Measurements from ENCODE around the gene LRRK2.
"Not testable (repeated sequence)": the region's sequence is repeated elsewhere in the genome, so short reads cannot be mapped to it uniquely, and the experiment has no call there.

Gene LRRK2

GRCh38 chr12:40248034-40248433 is 23.2 kb downstream of the LRRK2 start:
- Histone ChIP-seq H2BK12ac (ENCODE audit: low read length) (no peak overlapping the region), H3K18ac (ENCODE audit: low read length) (no peak overlapping the region), H3K27ac (ENCODE audit: low read depth, low read length) (no peak overlapping the region), H3K27me3 (ENCODE audit: insufficient read depth, low read length) (no peaks in the 10 kb centered on the region), H4K12ac (ENCODE audit: low read depth, low read length) (no peak overlapping the region), H3K79me2 (ENCODE audit: control insufficient read depth, insufficient read depth, low read length, poor library complexity) (no peaks in the 10 kb centered on the region), H3K4me1 (ENCODE audit: control insufficient read depth in 1 of 2, insufficient read depth in 2 of 2, low read length in 2 of 2) (no peaks in the 10 kb centered on the region), H2AFZ (ENCODE audit: insufficient read depth, low read length, poor library complexity) (no peak overlapping the region), H4K91ac (ENCODE audit: low read depth, low read length) (no peak overlapping the region), H3K4me3 (ENCODE audit: low read depth, low read length) (no peak overlapping the region), H4K8ac (ENCODE audit: low read depth, low read length) (no peak overlapping the region), H3K4me2 (ENCODE audit: low read length) (no peak overlapping the region), H3K14ac (ENCODE audit: low read length) (no peak overlapping the region), H2BK120ac (ENCODE audit: insufficient read depth, low read length, poor library complexity) (no peak overlapping the region), H3K9ac (ENCODE audit: low read length) (no peak overlapping the region), H3K4ac (ENCODE audit: low read depth, low read length) (no peak overlapping the region), H2BK5ac (ENCODE audit: low read depth, low read length, poor library complexity) (no peak overlapping the region), H3K79me1 (ENCODE audit: low read length) (no peaks in the 10 kb centered on the region), H3K9me3 (ENCODE audit: insufficient read depth, low read depth, low read length) (no peaks in the 10 kb centered on the region), H3K36me3 (ENCODE audit: control insufficient read depth in 1 of 2, insufficient read depth in 2 of 2, low read length in 2 of 2) (no peaks in the 10 kb centered on the region), H2AK5ac (ENCODE audit: low read length) (no peak overlapping the region), H3K23ac (ENCODE audit: low read length) (no peak overlapping the region)
- no peak for DNase-seq
- no CpG with 5 or more reads among the region's 1 CpG for WGBS (ENCODE audit: extremely low coverage, insufficient coverage, insufficient read length)

DNA sequence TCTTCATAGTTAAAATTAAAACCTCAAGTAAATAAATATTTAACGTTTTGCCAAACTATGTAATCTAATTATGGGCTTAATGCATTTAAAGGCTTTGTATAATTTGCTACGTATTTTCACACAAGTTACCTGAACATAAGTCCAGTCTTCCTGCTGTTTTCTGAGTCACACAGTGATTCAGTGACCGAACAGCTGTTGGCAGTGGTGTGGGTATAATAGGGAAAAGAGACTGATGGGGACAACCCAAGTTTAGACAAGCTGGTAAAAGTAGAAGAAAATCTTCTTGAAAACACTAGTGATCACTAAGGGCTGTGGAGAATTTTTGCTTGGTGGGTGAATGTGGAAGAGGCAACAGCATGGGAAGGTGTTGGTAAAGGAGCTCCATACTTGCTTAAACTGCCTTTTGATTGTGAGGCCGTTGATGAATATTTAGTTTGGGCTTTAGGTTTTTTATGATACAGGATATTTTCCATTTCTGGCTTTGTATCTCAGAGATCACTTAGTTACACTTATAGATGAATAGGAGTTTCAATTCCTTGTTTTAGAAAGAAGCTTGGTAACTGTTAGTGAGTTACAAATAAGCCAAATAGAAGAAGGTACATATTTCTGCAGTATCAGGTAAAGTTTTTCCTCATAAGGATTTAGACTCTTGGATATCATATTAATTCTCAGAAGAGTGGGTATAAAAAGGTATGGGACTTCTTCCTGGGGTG is 23.9 kb downstream of the LRRK2 start:
- H3K27me3 ChIP-seq (ENCODE audit: insufficient read depth, low read length) = no peaks in the 10 kb centered on the region
- WGBS (ENCODE audit: extremely low coverage, insufficient coverage, insufficient read length) = no CpG with 5 or more reads among the region's 4 CpGs
- no peaks in the 10 kb centered on the region for H3K4me1 ChIP-seq (ENCODE audit: control insufficient read depth in 1 of 2, insufficient read depth in 2 of 2, low read length in 2 of 2)
- no peak overlapping the region for H3K18ac ChIP-seq (ENCODE audit: low read length)
- no peak overlapping the region for H2BK12ac ChIP-seq (ENCODE audit: low read length)
- no peak overlapping the region for H3K4ac ChIP-seq (ENCODE audit: low read depth, low read length)
- H2BK120ac ChIP-seq (ENCODE audit: insufficient read depth, low read length, poor library complexity) = no peak overlapping the region
- H3K23ac ChIP-seq (ENCODE audit: low read length) = no peak overlapping the region
- no peaks in the 10 kb centered on the region for H3K79me1 ChIP-seq (ENCODE audit: low read length)
- H3K36me3 ChIP-seq (ENCODE audit: control insufficient read depth in 1 of 2, insufficient read depth in 2 of 2, low read length in 2 of 2) = no peaks in the 10 kb centered on the region
- DNase-seq = no peak
- no peak overlapping the region for H3K9ac ChIP-seq (ENCODE audit: low read length)
- no peak overlapping the region for H4K91ac ChIP-seq (ENCODE audit: low read depth, low read length)
- no peak overlapping the region for H3K4me3 ChIP-seq (ENCODE audit: low read depth, low read length)
- no peak overlapping the region for H3K27ac ChIP-seq (ENCODE audit: low read depth, low read length)
- no peak overlapping the region for H3K14ac ChIP-seq (ENCODE audit: low read length)
- H2BK5ac ChIP-seq (ENCODE audit: low read depth, low read length, poor library complexity) = no peak overlapping the region
- no peak overlapping the region for H2AK5ac ChIP-seq (ENCODE audit: low read length)
- H3K4me2 ChIP-seq (ENCODE audit: low read length) = no peak overlapping the region
- H3K79me2 ChIP-seq (ENCODE audit: control insufficient read depth, insufficient read depth, low read length, poor library complexity) = no peaks in the 10 kb centered on the region
- no peak overlapping the region for H4K12ac ChIP-seq (ENCODE audit: low read depth, low read length)
- no peak overlapping the region for H4K8ac ChIP-seq (ENCODE audit: low read depth, low read length)
- no peak overlapping the region for H2AFZ ChIP-seq (ENCODE audit: insufficient read depth, low read length, poor library complexity)
- H3K9me3 ChIP-seq (ENCODE audit: insufficient read depth, low read depth, low read length) = no peaks in the 10 kb centered on the region

DNA sequence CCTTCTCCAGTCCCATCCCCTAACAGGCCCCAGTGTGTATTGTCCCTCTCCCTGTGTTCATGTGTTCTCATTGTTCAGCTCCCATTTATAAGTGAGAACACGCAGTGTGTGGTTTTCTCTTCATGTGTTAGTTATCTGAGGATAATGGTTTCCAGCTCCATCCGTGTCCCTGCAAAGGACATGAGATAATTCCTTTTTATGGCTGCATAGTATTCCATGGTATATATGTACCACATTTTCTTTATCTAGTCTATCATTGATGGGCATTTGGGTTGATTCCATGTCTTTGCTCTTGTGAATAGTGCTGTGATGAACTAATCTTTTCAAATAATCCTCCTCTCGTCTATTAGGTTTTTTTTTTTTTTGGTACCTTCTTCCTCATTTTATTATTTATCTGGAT is 25.9 kb downstream of the LRRK2 start:
- H2AK5ac ChIP-seq (ENCODE audit: low read length); H3K79me2 ChIP-seq (ENCODE audit: control insufficient read depth, insufficient read depth, low read length, poor library complexity); H3K14ac ChIP-seq (ENCODE audit: low read length); H2BK120ac ChIP-seq (ENCODE audit: insufficient read depth, low read length, poor library complexity); H3K79me1 ChIP-seq (ENCODE audit: low read length); H3K4ac ChIP-seq (ENCODE audit: low read depth, low read length); H4K91ac ChIP-seq (ENCODE audit: low read depth, low read length); H2AFZ ChIP-seq (ENCODE audit: insufficient read depth, low read length, poor library complexity); H3K4me3 ChIP-seq (ENCODE audit: low read depth, low read length); H4K12ac ChIP-seq (ENCODE audit: low read depth, low read length); H3K4me2 ChIP-seq (ENCODE audit: low read length); H3K27ac ChIP-seq (ENCODE audit: low read depth, low read length); H3K4me1 ChIP-seq (ENCODE audit: control insufficient read depth in 1 of 2, insufficient read depth in 2 of 2, low read length in 2 of 2); H3K9ac ChIP-seq (ENCODE audit: low read length); H2BK12ac ChIP-seq (ENCODE audit: low read length); H3K18ac ChIP-seq (ENCODE audit: low read length); H3K27me3 ChIP-seq (ENCODE audit: insufficient read depth, low read length); DNase-seq; H3K36me3 ChIP-seq (ENCODE audit: control insufficient read depth in 1 of 2, insufficient read depth in 2 of 2, low read length in 2 of 2); H3K9me3 ChIP-seq (ENCODE audit: insufficient read depth, low read depth, low read length); H3K23ac ChIP-seq (ENCODE audit: low read length); H2BK5ac ChIP-seq (ENCODE audit: low read depth, low read length, poor library complexity); H4K8ac ChIP-seq (ENCODE audit: low read depth, low read length): not testable (repeated sequence)
- no CpG with 5 or more reads among the region's 3 CpGs for WGBS (ENCODE audit: extremely low coverage, insufficient coverage, insufficient read length)

DNA sequence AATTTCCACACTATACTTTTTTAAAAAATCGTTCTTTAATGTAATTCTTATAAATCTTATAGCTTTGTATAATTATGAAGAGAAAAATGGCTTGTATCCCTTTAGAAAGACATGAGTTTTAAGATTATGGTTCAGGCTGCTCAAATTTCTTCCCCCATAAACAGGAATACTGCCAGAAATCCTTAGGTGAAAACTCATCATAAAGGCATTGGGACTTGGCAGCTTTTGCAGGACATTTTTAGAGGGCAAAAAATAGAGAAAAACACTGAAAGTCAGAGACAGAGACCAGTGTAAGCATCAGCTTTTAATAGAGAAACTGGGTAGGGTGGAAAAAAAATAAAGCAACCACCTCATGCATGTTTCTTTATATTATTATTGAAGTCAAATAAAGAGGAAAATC is 29.1 kb downstream of the LRRK2 start:
- Histone ChIP-seq H3K27me3 (ENCODE audit: insufficient read depth, low read length) (no peaks in the 10 kb centered on the region), H3K4me3 (ENCODE audit: low read depth, low read length) (no peak overlapping the region), H2BK5ac (ENCODE audit: low read depth, low read length, poor library complexity) (no peak overlapping the region), H4K12ac (ENCODE audit: low read depth, low read length) (no peak overlapping the region), H2BK120ac (ENCODE audit: insufficient read depth, low read length, poor library complexity) (no peak overlapping the region), H4K91ac (ENCODE audit: low read depth, low read length) (no peak overlapping the region), H3K9me3 (ENCODE audit: insufficient read depth, low read depth, low read length) (no peaks in the 10 kb centered on the region), H3K4ac (ENCODE audit: low read depth, low read length) (no peak overlapping the region), H4K8ac (ENCODE audit: low read depth, low read length) (no peak overlapping the region), H3K23ac (ENCODE audit: low read length) (no peak overlapping the region), H3K27ac (ENCODE audit: low read depth, low read length) (no peak overlapping the region), H3K79me2 (ENCODE audit: control insufficient read depth, insufficient read depth, low read length, poor library complexity) (no peaks in the 10 kb centered on the region), H3K79me1 (ENCODE audit: low read length) (no peaks in the 10 kb centered on the region), H3K4me1 (ENCODE audit: control insufficient read depth in 1 of 2, insufficient read depth in 2 of 2, low read length in 2 of 2) (no peaks in the 10 kb centered on the region), H3K36me3 (ENCODE audit: control insufficient read depth in 1 of 2, insufficient read depth in 2 of 2, low read length in 2 of 2) (no peaks in the 10 kb centered on the region), H3K18ac (ENCODE audit: low read length) (no peak overlapping the region), H3K9ac (ENCODE audit: low read length) (no peak overlapping the region), H2AK5ac (ENCODE audit: low read length) (no peak overlapping the region), H3K14ac (ENCODE audit: low read length) (no peak overlapping the region), H2AFZ (ENCODE audit: insufficient read depth, low read length, poor library complexity) (no peak overlapping the region), H3K4me2 (ENCODE audit: low read length) (no peak overlapping the region), H2BK12ac (ENCODE audit: low read length) (no peak overlapping the region)
- DNase-seq = no peak
- WGBS (ENCODE audit: extremely low coverage, insufficient coverage, insufficient read length) = no CpG with 5 or more reads among the region's 1 CpG

Measured in trophoblast cell (in vitro differentiated cells and primary cell).